ENCODE data around the gene ZC3H15. TPM values are rescaled to one million over a fixed set of nuclear protein-coding genes. Genes with fewer than 3 reads are reported as not detected.
"Not testable (repeated sequence)": the region's sequence is repeated elsewhere in the genome, so short reads cannot be mapped to it uniquely, and the experiment has no call there.

Gene ZC3H15
- total RNA-seq, 1 experiment from 2014 or later, result 121 TPM

DNA sequence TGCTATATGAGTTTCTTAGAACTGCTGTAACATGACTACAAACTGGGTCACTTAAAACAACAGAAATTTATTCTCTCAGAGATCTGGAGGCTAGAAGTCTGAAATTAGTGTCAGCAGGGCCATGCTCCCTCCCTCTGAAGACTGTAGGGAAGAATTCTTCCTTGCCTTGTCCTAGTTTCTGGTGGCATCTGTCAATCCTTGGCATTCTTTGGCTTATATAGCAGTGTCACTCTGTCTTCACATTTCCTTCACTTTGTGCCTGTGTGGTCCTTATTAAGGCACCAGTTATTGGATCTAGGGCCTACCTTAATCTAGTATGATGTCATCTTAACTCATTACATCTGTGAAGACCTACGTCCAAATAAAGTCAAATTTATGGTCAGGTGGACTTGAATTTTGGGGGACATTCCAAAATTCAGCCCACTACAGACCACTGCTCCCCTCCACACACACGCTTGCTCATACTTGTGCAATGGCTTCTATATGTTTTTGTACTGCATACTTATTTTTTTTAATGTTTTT lies 7.6 kb downstream of the ZC3H15 start:
- no peak for DNase-seq (ENCODE audit: low read depth)

GRCh38 chr2:186496401-186496800 lies 10.3 kb downstream of the ZC3H15 start:
- no peak for DNase-seq (ENCODE audit: low read depth)

DNA sequence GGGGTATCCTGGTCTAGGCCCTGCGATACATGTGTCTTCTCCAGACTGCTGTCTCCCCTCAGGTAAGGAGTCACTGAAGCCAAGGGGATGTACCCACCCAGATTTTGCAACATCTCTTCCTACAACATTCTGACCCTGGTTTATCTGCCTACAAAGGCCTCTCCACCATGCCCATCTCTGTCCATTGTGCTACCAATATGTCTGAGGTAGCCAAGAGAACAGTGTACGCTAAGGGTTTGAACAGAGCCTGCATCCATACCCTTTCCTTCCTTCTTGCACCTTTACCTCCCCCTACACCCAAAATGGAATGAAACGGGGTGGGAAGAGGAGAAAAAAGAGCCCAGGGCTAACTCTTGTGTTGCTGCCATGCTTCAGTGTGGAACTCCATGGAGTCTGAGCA lies 11.9 kb downstream of the ZC3H15 start:
- no peak for DNase-seq (ENCODE audit: low read depth)

GRCh38 chr2:186498834-186499233 lies 12.8 kb downstream of the ZC3H15 start:
- DNase-seq (ENCODE audit: low read depth), result no peak

GRCh38 chr2:186503827-186504606 lies 18.0 kb downstream of the ZC3H15 start:
- DNase-seq (ENCODE audit: low read depth), result peak; percentile 51

GRCh38 chr2:186508263-186508662 lies 22.2 kb downstream of the ZC3H15 start:
- DNase-seq (ENCODE audit: low read depth), result no peak

GRCh38 chr2:186515376-186515775 lies 29.3 kb downstream of the ZC3H15 start:
- DNase-seq (ENCODE audit: low read depth), result no peak

DNA sequence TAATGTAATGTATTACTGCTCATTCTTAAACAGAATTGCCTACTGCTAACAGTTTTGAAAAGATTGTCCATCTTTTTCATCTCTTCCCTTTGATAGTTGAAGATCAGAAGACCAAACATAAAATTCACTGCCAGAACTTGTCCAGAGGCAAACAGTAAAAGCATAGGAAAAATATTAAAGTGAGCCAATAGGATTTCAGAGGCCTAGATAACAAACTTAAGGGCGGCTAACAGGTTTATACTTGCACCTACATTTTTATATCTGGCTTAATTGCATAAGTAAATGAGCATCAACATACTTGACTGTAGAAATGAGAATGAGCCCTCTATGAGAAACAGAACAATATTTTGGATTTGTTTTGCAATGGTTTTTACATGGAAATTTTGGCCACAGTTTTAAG lies 30.3 kb downstream of the ZC3H15 start:
- no peak for DNase-seq (ENCODE audit: low read depth)

GRCh38 chr2:186517090-186517489 lies 31.0 kb downstream of the ZC3H15 start:
- no peak for DNase-seq (ENCODE audit: low read depth)

DNA sequence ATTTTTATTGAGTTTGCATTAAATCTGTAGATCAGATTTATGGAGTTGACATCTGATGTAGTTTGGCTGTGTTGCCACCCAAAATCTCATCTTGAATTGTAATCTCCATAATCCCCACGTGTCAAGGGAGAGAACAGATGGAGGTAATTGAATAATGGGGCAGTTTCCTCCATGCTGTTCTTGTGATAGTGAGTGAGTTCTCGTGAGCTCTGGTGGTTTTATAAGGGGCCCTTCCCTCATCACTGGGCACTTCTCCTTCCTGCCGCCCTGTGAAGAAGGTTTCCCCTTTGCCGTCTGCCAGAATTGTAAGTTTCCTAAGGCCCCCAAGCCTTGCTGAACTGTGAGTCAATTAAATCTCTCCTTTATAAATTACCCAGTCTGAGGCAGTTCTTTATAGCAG lies 32.2 kb downstream of the ZC3H15 start:
- DNase-seq (ENCODE audit: low read depth), result no peak

GRCh38 chr2:186518945-186519344 lies 32.9 kb downstream of the ZC3H15 start:
- no peak for DNase-seq (ENCODE audit: low read depth)

DNA sequence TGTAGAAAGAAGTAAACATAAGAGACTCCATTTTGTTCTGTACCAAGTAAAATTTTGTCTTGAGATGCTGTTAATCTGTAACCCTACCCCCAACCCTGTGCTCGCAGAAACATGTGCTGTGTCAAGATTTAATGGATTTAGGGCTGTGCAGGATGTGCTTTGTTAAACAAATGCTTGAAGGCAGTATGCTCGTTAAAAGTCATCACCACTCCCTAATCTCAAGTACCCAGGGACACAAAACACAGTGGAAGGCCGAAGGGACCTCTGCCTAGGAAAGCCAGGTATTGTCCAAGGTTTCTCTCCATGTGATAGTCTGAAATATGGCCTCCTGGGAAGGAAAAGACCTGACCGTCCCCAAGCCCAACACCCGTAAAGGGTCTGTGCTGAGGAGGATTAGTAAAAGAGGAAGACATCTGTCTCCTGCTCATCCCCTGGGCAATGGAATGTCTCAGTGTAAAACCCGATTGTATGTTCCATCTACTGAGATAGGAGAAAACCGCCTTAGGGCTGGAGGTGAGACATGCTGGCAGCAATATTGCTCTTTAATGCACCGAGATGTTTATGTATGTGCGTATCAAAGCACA lies 35.6 kb downstream of the ZC3H15 start:
- DNase-seq (ENCODE audit: low read depth), result not testable (repeated sequence)

- DNase-seq (ENCODE audit: low read depth), result no peak
Observed at GRCh38 chr2:186522450-186522849, 36.4 kb downstream of the ZC3H15 start.

GRCh38 chr2:186523791-186524190 lies 37.7 kb downstream of the ZC3H15 start:
- DNase-seq (ENCODE audit: low read depth), result peak; percentile 34

DNA sequence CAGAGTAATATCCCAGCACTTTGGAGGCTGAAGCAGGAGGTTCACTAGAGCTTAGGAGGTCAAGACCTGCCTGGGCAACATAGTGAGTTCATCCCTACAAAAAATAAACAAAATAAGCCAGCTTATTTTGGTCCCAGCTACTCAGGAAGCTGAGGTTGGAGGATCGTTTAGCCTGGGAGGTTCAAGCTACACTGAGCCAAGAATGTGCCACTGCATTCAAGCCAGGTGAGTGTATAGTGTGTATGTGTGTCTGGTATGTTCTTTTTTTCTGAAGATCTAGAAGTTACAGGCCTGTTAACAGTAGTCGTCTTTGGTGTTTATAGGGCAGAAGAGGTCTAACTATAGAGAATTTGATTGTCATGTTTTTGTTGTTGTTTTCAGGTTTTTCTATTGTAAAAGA lies 40.2 kb downstream of the ZC3H15 start:
- no peak for DNase-seq (ENCODE audit: low read depth)

DNA sequence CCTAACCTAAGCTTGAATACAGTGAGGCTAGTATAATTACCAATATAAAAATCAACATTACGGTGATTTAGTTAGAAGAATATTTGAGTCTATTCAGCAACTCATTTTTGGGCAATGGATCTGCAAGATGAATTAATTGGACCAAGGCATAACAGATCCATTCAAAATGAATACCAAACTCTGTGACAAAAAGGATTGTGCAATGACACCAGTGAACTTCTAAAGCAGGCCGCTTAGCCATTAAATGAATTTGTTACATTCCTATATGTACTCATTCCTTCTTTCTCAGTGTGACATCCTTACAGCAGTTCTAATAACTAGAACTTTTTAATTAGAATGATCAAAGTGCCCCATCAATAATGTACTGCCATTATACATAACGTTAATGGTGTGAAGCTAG lies 44.3 kb downstream of the ZC3H15 start:
- DNase-seq (ENCODE audit: low read depth), result no peak

DNA sequence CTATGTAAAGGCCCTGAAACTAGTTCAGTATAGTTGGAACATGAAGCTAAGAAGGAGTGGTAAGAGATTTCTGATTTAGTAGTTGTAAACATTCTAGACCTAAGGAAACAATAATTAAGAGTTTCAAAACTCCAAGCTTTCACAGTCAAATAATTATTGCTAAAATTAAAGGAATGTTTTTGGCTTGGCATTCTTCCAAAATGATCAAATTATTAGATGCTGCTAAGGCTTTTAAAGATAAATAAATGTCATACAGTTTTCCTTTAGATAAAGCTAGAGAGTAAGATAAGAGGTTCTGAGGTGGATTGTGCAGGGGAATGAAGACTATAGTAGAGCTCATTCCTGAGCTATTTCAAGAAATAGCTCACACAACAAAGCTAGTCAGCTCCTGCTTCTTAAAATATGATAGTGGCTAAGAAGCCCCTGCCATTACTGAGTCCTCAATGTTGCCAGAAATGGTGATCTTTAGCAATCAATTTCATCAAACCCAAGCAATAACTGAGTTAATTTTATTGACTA lies 45.3 kb downstream of the ZC3H15 start:
- DNase-seq (ENCODE audit: low read depth), result no peak

DNA sequence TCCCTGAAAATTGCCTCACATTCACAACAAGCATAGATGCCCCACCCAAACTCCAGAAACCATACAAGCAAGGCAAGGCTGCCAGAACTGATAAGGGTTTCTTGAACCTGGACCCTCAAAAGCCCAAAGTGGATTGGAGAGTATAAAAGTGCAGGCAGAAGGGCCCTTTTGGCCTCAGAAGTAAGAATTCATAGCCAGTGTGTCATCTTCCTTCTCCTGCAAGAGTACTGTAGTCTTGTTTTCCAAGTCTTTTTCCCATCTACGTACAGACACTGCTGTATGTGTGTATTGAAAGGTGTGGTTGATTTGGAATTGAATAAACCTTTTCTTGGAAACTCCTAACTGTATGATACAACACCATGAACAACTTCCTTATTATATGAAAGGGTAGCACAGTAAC lies 46.8 kb downstream of the ZC3H15 start:
- no peak for DNase-seq (ENCODE audit: low read depth)

DNA sequence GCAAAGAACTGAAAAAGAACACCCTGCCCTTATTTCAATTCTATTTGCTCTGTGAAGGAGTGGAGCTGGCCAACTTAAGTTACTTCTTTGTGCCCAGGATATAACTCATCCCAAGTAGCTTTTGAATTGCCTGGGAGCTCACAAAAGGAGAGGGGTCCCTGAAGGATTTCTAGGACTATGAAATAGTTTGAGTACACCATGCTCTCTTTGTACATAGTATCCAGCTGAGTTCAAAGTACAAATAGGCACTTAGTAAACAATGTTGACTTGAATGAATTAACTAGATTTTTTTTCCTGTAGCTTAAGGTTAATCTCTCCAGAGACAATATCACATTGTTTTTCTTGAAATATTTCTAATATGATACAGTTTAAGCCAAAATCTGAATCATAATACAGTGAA lies 47.7 kb downstream of the ZC3H15 start:
- DNase-seq (ENCODE audit: low read depth), result no peak

DNA sequence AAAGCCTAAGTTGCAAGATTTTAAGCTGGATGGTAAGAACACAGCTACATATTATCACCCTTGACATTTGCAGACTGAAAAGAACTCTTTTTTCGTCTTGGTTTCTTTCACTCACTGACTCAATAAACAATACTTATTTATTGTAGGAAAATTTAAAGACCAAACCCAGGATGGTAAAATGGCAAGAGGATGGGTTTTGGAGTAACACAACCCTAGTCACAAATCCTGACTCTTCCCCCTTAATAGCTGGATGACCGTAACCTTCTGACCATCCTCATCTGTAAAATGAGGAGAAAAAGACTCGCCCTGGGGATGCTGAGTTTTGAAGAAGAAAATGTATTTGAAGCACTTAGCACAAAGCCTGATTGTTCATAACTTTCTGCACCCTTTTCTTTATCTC lies 48.3 kb downstream of the ZC3H15 start:
- no peak for DNase-seq (ENCODE audit: low read depth)

DNA sequence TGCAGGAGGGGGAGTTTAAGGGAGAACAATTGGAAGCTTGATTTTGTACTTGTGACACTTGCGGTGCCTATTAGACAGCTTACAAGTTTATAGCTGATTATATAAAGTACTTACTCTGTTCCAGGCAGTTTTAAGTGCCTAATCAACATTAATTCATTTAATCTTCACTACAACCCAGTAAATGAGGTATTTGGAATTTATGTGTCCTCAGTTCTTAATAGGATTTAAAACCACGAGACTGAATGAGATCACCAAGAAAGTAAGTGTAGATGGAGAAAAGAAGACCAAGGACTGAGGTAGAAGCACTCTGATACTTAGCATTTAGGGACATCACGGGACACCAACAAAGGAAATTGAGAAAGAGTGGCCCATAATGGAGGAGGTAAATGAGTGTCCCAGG lies 49.8 kb downstream of the ZC3H15 start:
- DNase-seq (ENCODE audit: low read depth), result no peak

- no peak for DNase-seq (ENCODE audit: low read depth)
Observed at GRCh38 chr2:186537019-186537418, 51.0 kb downstream of the ZC3H15 start.

GRCh38 chr2:186540941-186541340 lies 54.9 kb downstream of the ZC3H15 start:
- peak; percentile 50 for DNase-seq (ENCODE audit: low read depth)

Data from RPMI7951 (cell line).